ENCODE measurements around the gene RTN4RL1. TPM values are rescaled to one million over a fixed set of nuclear protein-coding genes. Genes with fewer than 3 reads are reported as not detected.

RTN4RL1 gene
- total and polyA plus RNA-seq, 2 experiments from 2014 or later: 32.2 to 45.4 TPM

DNA sequence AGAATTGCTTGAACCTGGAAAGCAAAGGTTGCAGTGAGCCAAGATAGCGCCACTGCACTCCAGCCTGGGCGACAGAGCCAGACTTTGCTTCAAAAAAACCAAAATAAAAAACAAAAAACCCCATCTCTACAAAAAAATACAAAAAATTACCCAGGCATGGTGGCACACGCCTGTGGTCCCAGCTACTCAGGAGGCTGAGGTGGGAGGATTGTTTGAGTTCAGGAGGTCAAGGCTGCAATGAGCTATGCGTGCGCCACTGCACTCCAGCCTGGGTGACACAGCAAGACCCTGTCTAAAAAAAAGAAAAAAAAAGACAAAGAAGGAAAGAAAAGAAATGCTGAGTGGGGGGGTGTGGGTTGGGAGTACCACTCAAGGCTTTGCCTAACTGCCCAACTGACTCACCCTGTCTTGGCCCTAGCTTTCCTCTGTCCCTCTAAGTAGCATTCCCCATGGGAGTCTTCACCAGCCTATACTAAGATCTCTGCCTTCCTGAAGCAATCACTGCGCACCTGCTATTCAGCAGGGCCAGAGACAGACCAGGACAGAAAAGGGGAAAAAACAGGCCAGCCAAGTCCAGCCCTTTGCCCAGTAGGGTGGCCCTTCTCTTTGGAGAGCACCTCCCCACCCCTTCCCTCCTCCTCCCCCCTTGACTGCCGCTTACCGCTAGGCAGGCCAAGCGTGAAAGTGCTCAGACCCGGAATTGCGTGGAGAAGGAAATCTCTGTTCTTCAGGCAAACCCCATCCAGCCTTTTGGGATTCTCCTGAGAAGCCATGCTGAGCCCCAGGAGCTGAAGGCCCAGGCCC is 45.8 kb downstream of the RTN4RL1 start:
- DNase-seq (ENCODE audit: low read depth in 1 of 2, low spot score in 1 of 2): no peak
- TF ChIP-seq, protein P1, sequence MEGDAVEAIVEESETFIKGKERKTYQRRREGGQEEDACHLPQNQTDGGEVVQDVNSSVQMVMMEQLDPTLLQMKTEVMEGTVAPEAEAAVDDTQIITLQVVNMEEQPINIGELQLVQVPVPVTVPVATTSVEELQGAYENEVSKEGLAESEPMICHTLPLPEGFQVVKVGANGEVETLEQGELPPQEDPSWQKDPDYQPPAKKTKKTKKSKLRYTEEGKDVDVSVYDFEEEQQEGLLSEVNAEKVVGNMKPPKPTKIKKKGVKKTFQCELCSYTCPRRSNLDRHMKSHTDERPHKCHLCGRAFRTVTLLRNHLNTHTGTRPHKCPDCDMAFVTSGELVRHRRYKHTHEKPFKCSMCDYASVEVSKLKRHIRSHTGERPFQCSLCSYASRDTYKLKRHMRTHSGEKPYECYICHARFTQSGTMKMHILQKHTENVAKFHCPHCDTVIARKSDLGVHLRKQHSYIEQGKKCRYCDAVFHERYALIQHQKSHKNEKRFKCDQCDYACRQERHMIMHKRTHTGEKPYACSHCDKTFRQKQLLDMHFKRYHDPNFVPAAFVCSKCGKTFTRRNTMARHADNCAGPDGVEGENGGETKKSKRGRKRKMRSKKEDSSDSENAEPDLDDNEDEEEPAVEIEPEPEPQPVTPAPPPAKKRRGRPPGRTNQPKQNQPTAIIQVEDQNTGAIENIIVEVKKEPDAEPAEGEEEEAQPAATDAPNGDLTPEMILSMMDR (IDR thresholded peaks at IDR 0.05; ENCODE audit: low read depth, low read length): no peak
- H3K27me3 ChIP-seq: no peaks in the 10 kb centered on the region
- peak overlapping the region; percentile 55 for H3K27ac ChIP-seq
- H3K4me3 ChIP-seq: no peak overlapping the region
- H3K4me1 ChIP-seq (ENCODE audit: low read depth): peaks cover 23% of the 10 kb centered on the region
- no peaks in the 10 kb centered on the region for H3K9me3 ChIP-seq (ENCODE audit: low read depth)
- H3K36me3 ChIP-seq: no peaks in the 10 kb centered on the region

DNA sequence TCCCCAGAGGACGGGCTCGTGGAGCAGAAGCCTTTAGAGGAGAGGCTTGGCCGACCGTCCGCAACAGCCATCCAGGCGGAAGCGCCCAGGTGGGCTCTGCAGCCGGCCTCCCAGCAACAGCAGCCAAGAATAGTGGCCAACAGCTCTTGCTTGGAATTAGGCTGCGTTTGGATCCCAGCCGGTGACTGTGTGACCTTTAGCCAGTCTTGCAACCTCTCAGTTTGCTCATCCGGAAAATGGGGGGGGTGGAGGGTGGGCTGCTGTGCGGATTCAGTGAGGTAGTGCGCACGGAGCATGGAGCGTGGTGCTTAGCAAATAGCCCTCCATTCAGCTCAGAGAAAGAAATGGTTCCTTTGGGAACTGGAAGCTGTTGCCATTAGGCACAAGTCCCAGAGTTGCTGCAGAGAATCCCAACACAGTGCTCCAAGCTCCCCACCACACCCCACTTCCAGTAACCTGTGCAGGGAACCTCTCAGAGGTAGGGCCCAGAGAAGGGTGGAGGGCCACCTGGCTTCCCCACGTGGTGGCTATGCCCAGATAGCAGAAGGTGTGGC is 46.7 kb downstream of the RTN4RL1 start:
- no peak overlapping the region for H3K27ac ChIP-seq
- H3K4me1 ChIP-seq (ENCODE audit: low read depth): peaks cover 23% of the 10 kb centered on the region
- no peak for DNase-seq (ENCODE audit: low read depth in 1 of 2, low spot score in 1 of 2)
- TF ChIP-seq, protein P1 (IDR thresholded peaks at IDR 0.05; ENCODE audit: low read depth, low read length): no peak
- H3K27me3 ChIP-seq: no peaks in the 10 kb centered on the region
- H3K4me3 ChIP-seq: no peak overlapping the region
- no peaks in the 10 kb centered on the region for H3K9me3 ChIP-seq (ENCODE audit: low read depth)
- H3K36me3 ChIP-seq: no peaks in the 10 kb centered on the region

DNA sequence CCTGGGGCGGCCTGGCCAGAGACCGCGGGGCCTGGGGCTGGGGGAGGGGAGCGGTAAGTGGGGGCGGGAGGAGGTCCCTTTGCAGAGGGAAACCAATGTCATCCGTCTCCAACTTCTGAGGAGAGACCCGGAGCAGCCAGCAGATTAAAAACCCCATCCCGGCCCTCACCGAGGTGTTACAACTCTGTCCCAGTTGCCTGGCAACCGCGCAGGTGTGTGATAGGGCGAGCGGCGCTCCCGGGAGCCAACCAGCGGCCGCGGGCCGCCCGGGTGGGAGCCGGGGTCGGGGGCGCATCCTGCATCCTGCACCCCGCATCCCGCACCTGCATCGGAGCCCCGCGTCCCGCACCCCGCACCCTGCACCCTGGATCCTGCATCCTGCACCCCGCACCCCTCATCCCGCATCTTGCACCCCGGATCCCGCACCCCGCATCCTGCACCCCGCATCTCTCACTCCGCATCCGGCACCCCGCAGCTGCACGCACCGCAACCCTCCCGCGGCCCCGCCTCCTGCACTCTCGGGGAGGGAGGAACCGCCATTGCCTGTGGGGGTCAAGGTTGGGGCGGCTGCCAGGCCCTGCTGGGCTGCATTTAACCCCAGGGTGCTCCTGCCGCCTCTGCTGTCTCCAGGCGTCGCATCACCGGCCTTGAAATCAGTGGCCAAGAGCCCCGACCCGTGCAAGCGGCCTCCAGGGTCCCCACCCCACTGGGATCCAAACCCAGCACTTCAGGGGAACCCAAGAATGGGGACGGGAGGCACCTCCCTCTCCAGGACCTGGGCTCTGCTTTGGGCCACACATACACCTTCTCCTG is 47.3 kb downstream of the RTN4RL1 start:
- peak overlapping the region; percentile 10 for H3K27ac ChIP-seq
- no peaks in the 10 kb centered on the region for H3K27me3 ChIP-seq
- no peaks in the 10 kb centered on the region for H3K9me3 ChIP-seq (ENCODE audit: low read depth)
- TF ChIP-seq, protein P1 (IDR thresholded peaks at IDR 0.05; ENCODE audit: low read depth, low read length): no peak
- H3K4me1 ChIP-seq (ENCODE audit: low read depth): peaks cover 24% of the 10 kb centered on the region
- no peaks in the 10 kb centered on the region for H3K36me3 ChIP-seq
- H3K4me3 ChIP-seq: no peak overlapping the region
- peak in 1 of 2 donors; percentile 68 for DNase-seq (ENCODE audit: low read depth in 1 of 2, low spot score in 1 of 2)

DNA sequence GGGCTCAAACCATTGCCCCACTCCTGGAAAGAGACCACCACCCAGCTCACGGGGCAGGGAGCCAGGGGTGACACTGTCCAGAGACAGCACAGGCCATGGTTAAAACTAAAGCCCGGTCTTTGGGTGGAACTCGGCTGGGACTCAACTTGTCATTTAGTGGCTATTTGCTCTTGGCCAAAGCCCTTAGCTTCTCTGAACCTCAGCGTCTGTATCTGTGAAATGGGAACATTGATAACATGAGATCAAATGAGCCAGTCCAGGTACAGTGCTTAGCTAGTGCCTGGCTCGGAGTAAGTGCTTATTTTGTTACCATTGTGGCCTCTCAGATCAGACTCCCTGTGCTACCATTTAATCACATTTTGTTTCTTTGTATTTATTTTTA is 48.5 kb downstream of the RTN4RL1 start:
- Histone ChIP-seq H3K4me1 (ENCODE audit: low read depth) (peaks cover 33% of the 10 kb centered on the region), H3K27me3 (no peaks in the 10 kb centered on the region), H3K27ac (peak overlapping the region; percentile 61), H3K9me3 (ENCODE audit: low read depth) (no peaks in the 10 kb centered on the region), H3K4me3 (no peak overlapping the region), H3K36me3 (no peaks in the 10 kb centered on the region)
- TF ChIP-seq, protein P1 (IDR thresholded peaks at IDR 0.05; ENCODE audit: low read depth, low read length): no peak
- DNase-seq (ENCODE audit: low read depth in 1 of 2, low spot score in 1 of 2): no peak

DNA sequence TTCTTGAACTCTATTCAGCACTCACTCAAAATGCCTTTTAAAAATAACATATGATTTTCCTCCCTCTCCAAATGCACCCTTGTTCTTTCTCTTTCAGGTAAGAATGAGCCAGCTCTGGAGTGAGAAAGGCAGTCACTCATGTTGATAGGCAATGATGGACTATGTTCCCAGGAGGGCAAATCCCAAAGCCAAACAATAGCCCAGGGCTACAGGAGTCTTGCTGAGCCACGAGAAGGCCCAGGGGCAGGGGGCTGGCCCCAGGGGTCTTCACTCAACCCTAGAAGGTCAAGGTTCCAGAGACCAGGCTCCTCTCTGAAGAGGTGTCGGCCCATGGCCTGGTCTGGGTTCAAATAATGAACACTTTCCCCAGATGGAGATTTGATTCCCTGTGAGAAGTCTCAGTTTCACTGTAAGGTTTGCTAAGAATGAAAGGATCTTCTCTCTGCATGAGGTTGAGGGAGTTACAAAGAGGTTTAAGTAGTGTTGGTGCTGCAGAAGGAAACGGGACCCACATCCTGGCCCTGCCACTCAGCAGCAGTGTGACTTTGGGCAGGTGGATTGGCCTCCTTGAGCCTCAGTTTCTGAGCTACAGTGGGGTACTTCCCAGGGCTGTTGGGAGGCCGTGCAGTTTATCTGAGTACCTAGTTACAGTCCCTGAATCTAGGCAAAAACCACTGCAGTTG is 49.0 kb downstream of the RTN4RL1 start:
- Histone ChIP-seq H3K4me1 (ENCODE audit: low read depth) (peaks cover 33% of the 10 kb centered on the region), H3K9me3 (ENCODE audit: low read depth) (no peaks in the 10 kb centered on the region), H3K27ac (peak overlapping the region; percentile 61), H3K36me3 (no peaks in the 10 kb centered on the region), H3K4me3 (no peak overlapping the region), H3K27me3 (no peaks in the 10 kb centered on the region)
- TF ChIP-seq, protein P1 (IDR thresholded peaks at IDR 0.05; ENCODE audit: low read depth, low read length): no peak
- no peak for DNase-seq (ENCODE audit: low read depth in 1 of 2, low spot score in 1 of 2)
